Small intestine (tissue), 7 donors: ENCODE measurements around the gene PPP1R14C. TPM values are rescaled to one million over a fixed set of nuclear protein-coding genes. Genes with fewer than 3 reads are reported as not detected.

Experiments
- DNase-seq, 2 donors: peaks; one replicate each; pipeline versions ENCODE4 v3.0.0 to v3.0.0-alpha.2; 2013
- FAIRE-seq: peaks from 2 replicates; lab custom pipeline; 2012; peaks lifted over from hg19 to GRCh38; lab: Jason Lieb, UNC
- H3K27ac ChIP-seq, 3 donors: one replicate each; pipeline ENCODE4 v1.5.1; 2013; ENCODE audit warnings: low read length in 2 of 3, mild to moderate bottlenecking in 2 of 3, control low read depth in 1 of 3, inconsistent platforms in 1 of 3, low read depth in 1 of 3, moderate library complexity in 1 of 3
- H3K27me3 ChIP-seq, 3 donors: one replicate each; pipeline ENCODE4 v1.6.1; 2013; ENCODE audit warnings: low read length in 3 of 3, inconsistent platforms in 1 of 3; ENCODE audit not compliant: control insufficient read depth in 3 of 3, insufficient read depth in 3 of 3
- H3K36me3 ChIP-seq, 3 donors: one replicate each; pipeline ENCODE4 v1.6.1; 2013; ENCODE audit warnings: low read length in 3 of 3, inconsistent platforms in 1 of 3, low read depth in 1 of 3, mild to moderate bottlenecking in 1 of 3, moderate library complexity in 1 of 3; ENCODE audit not compliant: control insufficient read depth in 3 of 3, insufficient read depth in 2 of 3
- H3K4me1 ChIP-seq, 3 donors: one replicate each; pipeline ENCODE4 v1.6.1; 2013; ENCODE audit warnings: low read length in 2 of 3, inconsistent platforms in 1 of 3, low read depth in 1 of 3, mild to moderate bottlenecking in 1 of 3, moderate library complexity in 1 of 3; ENCODE audit not compliant: control insufficient read depth in 3 of 3, insufficient read depth in 2 of 3
- H3K4me3 ChIP-seq, 3 donors: one replicate each; pipeline ENCODE4 v1.5.1; 2013; ENCODE audit warnings: low read length in 3 of 3, control low read depth in 1 of 3, inconsistent platforms in 1 of 3, low read depth in 1 of 3, mild to moderate bottlenecking in 1 of 3, moderate library complexity in 1 of 3
- H3K9me3 ChIP-seq, 2 donors: one replicate each; pipeline ENCODE4 v1.6.1; 2013; ENCODE audit warnings: low read depth in 1 of 2, low read length in 1 of 2; ENCODE audit not compliant: control insufficient read depth in 2 of 2, insufficient read depth in 1 of 2
- WGBS, 3 donors: extraction: QIAGEN DNeasy Blood & Tissue Kit; methylation state at CpG; one replicate each; pipeline ENCODE4 v1.1.7; 2013; 5-methylcytosine and 5-hydroxymethylcytosine counted together
- polyA plus RNA-seq, 4 donors: library from polyadenylated mRNA; stranded (reverse) in 3 of 4; unstranded in 1 of 4; fragments of 200-250 nt in 3 of 4; fragments of 120-200 nt in 1 of 4; gene quantifications; one replicate each; pipeline versions ENCODE4 v1.2.1 to v1.2.3, GENCODE V29; 2013
- donor health status: healthy with polysubstance abuse.
- donor health status: control.
- donor health status: control.
- donor health status: Bipolar disorder and iron deficiency.
- donor health status: healthy.

The PPP1R14C gene
- polyA plus RNA-seq, 4 donors = 2.4 to 14.3 (median 11.5) TPM

GRCh38 chr6:150288456-150288855 lies 145.6 kb downstream of the PPP1R14C start:
- 89 to 95% (median 92%) methylated on average over 4 of the region's 4 CpGs for WGBS, 3 donors
- H3K36me3 ChIP-seq = no peaks in the 10 kb centered on the region
- no peak overlapping the region for H3K4me3 ChIP-seq
- DNase-seq (no peak), FAIRE-seq (no peak)
- H3K9me3 ChIP-seq = peaks cover 0 to 2% of the 10 kb centered on the region in 2 donors
- peaks cover 0 to 6% (median 3%) of the 10 kb centered on the region in 3 donors for H3K27me3 ChIP-seq
- no peaks in the 10 kb centered on the region for H3K4me1 ChIP-seq
- no peak overlapping the region for H3K27ac ChIP-seq

- H3K9me3 ChIP-seq = peaks cover 0 to 2% of the 10 kb centered on the region in 2 donors
- H3K4me3 ChIP-seq = no peak overlapping the region
- DNase-seq (no peak), FAIRE-seq (no peak)
- no peak overlapping the region for H3K27ac ChIP-seq
- no peaks in the 10 kb centered on the region for H3K4me1 ChIP-seq
- H3K27me3 ChIP-seq = peaks cover 0 to 6% (median 3%) of the 10 kb centered on the region in 3 donors
- H3K36me3 ChIP-seq = no peaks in the 10 kb centered on the region
- WGBS, 3 donors = 88 to 90% (median 88%) methylated on average over 8 of the region's 8 CpGs
Observed at GRCh38 chr6:150289454-150290071, 146.7 kb downstream of the PPP1R14C start.

- FAIRE-seq (no peak), DNase-seq (no peak)
- H3K27ac ChIP-seq = no peak overlapping the region
- H3K27me3 ChIP-seq = peaks cover 0 to 6% (median 3%) of the 10 kb centered on the region in 3 donors
- no peaks in the 10 kb centered on the region for H3K4me1 ChIP-seq
- peaks cover 0 to 2% of the 10 kb centered on the region in 2 donors for H3K9me3 ChIP-seq
- no peak overlapping the region for H3K4me3 ChIP-seq
- WGBS, 3 donors = 82 to 87% (median 84%) methylated on average over 10 of the region's 10 CpGs
- no peaks in the 10 kb centered on the region for H3K36me3 ChIP-seq
Observed at GRCh38 chr6:150290429-150290828, 147.6 kb downstream of the PPP1R14C start.

GRCh38 chr6:150291968-150292710 lies 149.3 kb downstream of the PPP1R14C start:
- 81 to 87% (median 85%) methylated on average over 10 of the region's 10 CpGs for WGBS, 3 donors
- Histone ChIP-seq H3K9me3 (peaks cover 0 to 13% of the 10 kb centered on the region in 2 donors), H3K36me3 (no peaks in the 10 kb centered on the region), H3K27ac (no peak overlapping the region), H3K27me3 (peaks cover 0 to 6% (median 0%) of the 10 kb centered on the region in 3 donors), H3K4me1 (no peaks in the 10 kb centered on the region), H3K4me3 (no peak overlapping the region)
- FAIRE-seq = no peak
- DNase-seq = no peak

- WGBS, 3 donors = 97 to 100% (median 100%) methylated on average over 1 of the region's 1 CpG
- no peak overlapping the region for H3K4me3 ChIP-seq
- DNase-seq = no peak
- H3K36me3 ChIP-seq = no peaks in the 10 kb centered on the region
- FAIRE-seq = no peak
- peaks cover 0 to 6% (median 0%) of the 10 kb centered on the region in 3 donors for H3K27me3 ChIP-seq
- H3K27ac ChIP-seq = no peak overlapping the region
- H3K9me3 ChIP-seq = peaks cover 0 to 22% of the 10 kb centered on the region in 2 donors
- no peaks in the 10 kb centered on the region for H3K4me1 ChIP-seq
Observed at GRCh38 chr6:150293019-150293418, 150.2 kb downstream of the PPP1R14C start.

- H3K4me1 ChIP-seq = no peaks in the 10 kb centered on the region
- no peak overlapping the region for H3K4me3 ChIP-seq
- peak; percentile 16 to 22 for DNase-seq
- FAIRE-seq = no peak
- peaks cover 0 to 24% of the 10 kb centered on the region in 2 donors for H3K9me3 ChIP-seq
- H3K27me3 ChIP-seq = peaks cover 0 to 6% (median 0%) of the 10 kb centered on the region in 3 donors
- H3K36me3 ChIP-seq = no peaks in the 10 kb centered on the region
- WGBS, 3 donors = 18 to 38% (median 34%) methylated on average over 2 of the region's 2 CpGs
- H3K27ac ChIP-seq = no peak overlapping the region
Observed at GRCh38 chr6:150293423-150294173, 150.8 kb downstream of the PPP1R14C start.

GRCh38 chr6:150296890-150297289 lies 154.0 kb downstream of the PPP1R14C start:
- FAIRE-seq (no peak), DNase-seq (no peak)
- Histone ChIP-seq H3K27me3 (peaks cover 0 to 2% (median 0%) of the 10 kb centered on the region in 3 donors), H3K4me1 (peaks cover 0 to 5% (median 0%) of the 10 kb centered on the region in 3 donors), H3K27ac (no peak overlapping the region), H3K36me3 (no peaks in the 10 kb centered on the region), H3K4me3 (no peak overlapping the region), H3K9me3 (peaks cover 0 to 22% of the 10 kb centered on the region in 2 donors)
- 91 to 93% (median 93%) methylated on average over 2 of the region's 2 CpGs for WGBS, 3 donors
